Measurements from ENCODE around the gene POU2F1.
"Not testable (repeated sequence)": the region's sequence is repeated elsewhere in the genome, so short reads cannot be mapped to it uniquely, and the experiment has no call there.

Gene POU2F1

GRCh38 chr1:167233373-167233772 is 12.7 kb downstream of the POU2F1 start:
- DNase-seq, result no peak

DNA sequence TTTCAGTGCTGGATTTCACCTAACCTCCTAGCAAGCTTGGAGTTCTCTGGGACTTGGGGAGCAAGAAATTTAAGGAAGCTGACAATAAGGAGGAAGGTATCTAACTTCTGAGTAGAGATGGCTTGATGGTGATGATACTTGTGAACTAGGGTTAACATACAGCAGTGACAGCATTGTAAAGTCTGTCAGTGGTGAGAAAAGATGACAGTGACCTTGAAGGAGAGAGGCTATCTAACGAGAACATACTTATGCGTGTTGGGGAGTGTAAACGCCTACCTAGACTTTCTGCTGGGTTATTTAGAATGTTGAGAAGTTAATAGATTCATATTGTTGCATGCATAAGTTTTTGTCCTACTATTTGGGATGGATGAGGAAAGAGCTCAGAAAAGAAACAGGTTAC is 16.3 kb downstream of the POU2F1 start:
- DNase-seq, result peak; percentile 21

DNA sequence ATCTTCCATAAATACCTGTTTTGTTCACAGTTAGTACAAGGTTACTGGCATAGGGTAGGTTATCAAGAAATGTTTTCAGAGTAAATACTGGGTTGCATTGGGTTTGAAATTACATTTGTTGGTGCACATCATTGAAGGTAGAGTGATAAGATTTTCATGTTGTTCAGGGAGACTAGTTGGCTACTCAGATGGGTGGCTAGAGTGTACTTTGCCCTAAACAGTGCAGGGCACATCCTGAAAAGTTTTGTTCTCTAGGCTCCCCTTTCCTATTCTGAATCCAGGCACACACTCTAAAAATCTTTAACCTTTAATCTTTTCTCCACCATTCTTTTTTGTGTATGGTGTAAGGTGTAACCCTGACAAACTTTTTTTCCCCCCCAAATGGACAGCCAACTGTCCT is 18.0 kb downstream of the POU2F1 start:
- DNase-seq, result no peak

- DNase-seq, result no peak
These were observed 18.6 kb downstream of the POU2F1 start for GRCh38 chr1:167239257-167239656.

DNA sequence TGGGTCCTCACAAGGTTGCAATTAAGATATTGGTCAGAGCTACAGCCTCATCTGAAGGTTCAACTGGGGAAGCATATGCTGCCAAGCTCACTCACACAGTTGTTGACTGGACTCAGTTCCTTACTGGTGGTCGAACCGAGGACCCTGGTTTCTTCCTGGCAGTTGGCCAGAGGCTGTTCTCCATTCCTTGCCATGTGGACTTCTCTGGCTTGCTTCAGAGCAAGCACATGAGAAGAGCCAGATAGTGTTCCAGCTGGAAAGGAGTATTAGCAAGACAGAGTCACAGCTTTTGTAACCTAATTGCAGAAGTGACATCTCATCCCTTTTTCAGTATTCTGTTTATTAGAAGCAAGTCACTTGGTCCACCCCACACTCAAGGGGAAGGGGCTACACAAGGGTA is 23.6 kb downstream of the POU2F1 start:
- no peak for DNase-seq

DNA sequence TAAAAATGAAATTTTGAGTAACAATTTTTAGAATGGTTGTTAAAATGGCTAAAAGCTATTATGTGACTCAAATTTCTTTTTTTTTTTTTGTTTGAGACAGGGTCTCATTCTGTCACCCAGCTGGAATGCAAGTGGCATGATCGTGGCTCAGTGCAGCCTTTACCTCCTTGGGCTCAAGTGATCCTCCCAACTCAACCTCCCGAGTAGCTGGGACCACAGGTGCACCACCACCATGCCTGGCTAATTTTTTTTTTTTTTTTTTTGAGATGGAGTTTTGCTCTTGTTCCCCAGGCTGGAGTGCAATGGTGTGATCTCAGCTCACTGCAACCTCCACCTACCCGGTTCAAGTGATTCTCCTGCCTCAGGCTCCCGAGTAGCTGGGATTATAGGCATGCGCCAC is 24.5 kb downstream of the POU2F1 start:
- not testable (repeated sequence) for DNase-seq

GRCh38 chr1:167246971-167247370 is 26.3 kb downstream of the POU2F1 start:
- DNase-seq, result no peak

DNA sequence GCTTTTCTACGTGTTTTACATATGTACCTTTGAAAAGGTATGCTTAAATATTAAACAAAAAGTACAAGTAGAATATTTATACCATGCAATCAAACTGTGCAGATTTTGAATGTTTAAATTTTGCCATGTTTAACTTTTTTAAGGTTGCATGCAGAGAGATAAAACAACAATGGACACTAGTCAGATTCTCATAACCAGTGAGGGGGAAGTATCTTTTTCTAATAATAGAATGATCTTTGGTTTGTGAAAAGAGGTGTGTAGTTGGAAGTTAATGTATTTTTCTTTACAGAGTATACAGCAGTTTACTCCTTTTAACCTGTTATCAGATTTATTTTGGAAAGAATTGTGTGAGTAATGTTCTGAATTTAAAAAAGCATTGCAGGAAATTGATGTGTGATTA is 27.1 kb downstream of the POU2F1 start:
- DNase-seq, result no peak

GRCh38 chr1:167248707-167249642 is 28.3 kb downstream of the POU2F1 start:
- DNase-seq, result peak; percentile 53

DNA sequence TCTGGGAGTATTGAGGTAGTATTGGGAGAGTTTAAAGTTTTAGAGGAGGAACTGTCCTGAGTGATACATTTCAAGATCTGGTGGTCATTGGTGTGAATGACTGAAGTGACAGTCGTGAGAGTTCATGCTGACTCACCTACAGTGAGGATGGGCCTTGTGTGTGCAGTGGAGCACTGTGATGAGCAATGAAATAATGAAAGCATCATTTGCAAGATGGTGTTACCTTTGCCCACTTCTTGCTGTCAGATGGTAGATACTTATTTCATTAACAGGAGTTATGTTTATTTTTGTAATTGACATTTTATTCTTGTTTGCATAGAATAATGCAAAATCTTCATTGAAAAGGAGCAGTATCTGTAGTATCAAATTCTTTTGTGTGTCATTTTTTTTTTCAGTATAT is 29.0 kb downstream of the POU2F1 start:
- DNase-seq, result no peak

- no peak for DNase-seq
These were observed 29.8 kb downstream of the POU2F1 start for GRCh38 chr1:167250482-167250881.

GRCh38 chr1:167251472-167251871 is 30.8 kb downstream of the POU2F1 start:
- DNase-seq, result no peak

- DNase-seq, result no peak
These were observed 32.3 kb downstream of the POU2F1 start for GRCh38 chr1:167252986-167253385.

DNA sequence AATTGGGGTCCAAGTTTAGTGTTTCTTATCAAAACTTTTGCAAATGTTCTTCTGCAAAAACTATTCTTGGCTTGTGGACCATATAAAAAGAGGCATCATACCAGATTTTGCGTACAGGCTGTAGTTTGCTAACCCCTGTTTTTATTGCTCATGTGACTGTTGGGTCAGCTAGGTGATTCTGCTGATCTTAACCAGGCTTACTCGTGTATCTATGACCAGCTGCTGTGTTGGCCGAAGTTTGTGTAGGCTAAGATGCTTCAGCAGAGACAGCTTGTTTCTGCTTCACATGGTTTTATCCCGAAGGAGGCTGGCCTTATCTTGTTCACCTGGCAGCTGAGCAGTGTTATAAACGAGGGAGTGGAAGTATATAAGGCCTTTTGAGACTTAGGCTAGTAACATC is 38.2 kb downstream of the POU2F1 start:
- DNase-seq, result no peak

DNA sequence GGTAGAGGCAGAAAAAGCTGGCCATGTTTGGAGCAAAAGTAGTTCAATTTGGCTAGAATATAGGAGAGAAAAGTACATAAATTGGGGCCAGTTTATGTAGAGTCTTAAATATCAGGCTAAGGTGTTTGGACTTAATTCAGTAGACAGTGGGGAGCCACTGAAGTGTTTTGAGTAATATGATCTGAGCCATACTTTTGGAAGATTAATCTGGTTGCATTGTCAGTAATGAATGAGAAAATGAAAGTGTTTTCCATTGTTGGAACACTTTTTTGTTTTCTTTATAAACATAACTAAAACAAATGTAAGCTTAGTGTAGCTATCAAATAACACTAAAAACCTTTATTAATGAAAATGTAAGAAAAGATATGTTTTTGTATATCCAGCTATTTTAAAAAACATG is 42.1 kb downstream of the POU2F1 start:
- DNase-seq, result no peak

DNA sequence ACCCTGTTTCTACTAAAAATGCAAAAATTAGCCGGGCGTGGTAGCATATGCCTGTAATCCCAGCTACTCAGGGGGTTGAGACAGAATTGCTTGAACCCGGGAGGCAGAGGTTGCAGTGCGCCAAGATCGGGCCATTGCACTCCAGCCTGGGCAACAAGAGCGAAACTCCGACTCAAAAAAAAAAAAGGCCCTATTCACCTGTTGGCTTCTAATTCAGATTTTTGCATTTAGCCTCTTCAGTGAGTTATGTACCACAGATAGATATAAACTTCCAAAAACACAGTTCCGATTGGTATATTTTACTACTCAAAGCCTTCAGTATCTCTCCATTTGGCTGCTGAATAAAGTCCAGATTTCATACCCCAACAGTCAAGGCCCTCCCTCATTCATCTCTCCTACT is 42.7 kb downstream of the POU2F1 start:
- DNase-seq, result no peak

- DNase-seq, result no peak
These were observed 43.3 kb downstream of the POU2F1 start for GRCh38 chr1:167263819-167264464.

GRCh38 chr1:167266965-167267364 is 46.3 kb downstream of the POU2F1 start:
- DNase-seq, result no peak

GRCh38 chr1:167268347-167268787 is 47.7 kb downstream of the POU2F1 start:
- DNase-seq, result no peak

DNA sequence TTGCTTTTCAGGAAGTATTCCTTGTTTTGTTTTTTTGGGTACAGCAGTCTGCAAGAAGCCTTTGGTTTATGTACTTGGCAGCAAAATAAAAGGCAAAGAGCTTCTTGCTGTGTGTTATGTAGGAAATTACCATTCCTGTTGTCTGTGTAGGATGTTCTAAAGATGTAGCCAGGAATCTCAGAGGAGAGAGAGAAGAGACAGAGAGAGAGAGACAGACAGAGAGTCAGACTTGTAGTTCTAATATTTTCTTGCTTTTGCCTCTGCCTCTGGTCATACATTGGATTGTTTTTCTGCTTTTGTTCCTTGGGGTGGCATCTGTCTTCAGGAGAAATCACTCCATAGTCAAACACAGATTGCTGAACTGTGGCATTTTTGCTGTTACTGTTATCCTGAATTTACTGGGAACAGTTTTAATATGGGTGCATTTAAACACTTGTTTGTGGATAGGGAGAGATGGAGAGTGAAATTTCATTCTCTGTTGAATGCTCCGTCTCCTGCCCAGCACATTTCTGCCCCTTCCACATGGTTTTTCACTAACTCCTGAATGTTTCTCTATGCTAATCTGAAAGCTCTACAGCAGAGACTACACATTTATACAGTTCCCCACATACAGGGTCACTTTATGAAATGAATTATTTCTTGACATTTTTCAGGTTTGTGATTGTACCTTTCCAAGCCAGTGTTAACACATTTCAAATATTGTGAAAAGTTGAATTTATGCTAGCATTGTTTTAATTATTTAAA is 49.8 kb downstream of the POU2F1 start:
- no peak for DNase-seq

DNA sequence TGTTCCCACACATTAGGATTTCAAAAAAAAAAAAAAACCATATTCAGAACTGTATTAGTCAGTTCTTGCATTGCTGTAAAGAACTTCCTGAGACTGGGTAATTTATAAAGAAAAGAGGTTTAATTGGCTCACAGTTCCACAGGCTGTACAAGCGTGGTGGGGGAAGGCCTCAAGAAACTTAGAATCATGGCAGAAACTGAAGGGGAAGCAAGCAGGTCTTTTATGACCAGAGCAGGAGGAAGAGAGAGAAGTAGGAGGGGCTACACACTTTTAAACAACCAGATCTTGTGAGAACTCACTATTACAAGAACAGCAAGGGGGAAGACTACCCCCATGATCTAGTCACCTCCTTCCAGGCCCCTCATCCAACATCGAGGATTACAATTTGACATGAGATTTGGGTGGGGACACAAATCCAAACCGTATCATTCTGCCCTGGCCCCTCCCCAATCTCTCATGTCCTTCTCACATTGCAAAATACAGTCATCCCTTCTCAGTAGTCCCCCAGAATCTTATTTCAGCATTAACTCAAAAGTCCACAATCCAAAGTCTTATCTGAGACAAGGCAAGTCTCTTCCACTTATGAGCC is 51.8 kb downstream of the POU2F1 start:
- DNase-seq, result no peak

DNA sequence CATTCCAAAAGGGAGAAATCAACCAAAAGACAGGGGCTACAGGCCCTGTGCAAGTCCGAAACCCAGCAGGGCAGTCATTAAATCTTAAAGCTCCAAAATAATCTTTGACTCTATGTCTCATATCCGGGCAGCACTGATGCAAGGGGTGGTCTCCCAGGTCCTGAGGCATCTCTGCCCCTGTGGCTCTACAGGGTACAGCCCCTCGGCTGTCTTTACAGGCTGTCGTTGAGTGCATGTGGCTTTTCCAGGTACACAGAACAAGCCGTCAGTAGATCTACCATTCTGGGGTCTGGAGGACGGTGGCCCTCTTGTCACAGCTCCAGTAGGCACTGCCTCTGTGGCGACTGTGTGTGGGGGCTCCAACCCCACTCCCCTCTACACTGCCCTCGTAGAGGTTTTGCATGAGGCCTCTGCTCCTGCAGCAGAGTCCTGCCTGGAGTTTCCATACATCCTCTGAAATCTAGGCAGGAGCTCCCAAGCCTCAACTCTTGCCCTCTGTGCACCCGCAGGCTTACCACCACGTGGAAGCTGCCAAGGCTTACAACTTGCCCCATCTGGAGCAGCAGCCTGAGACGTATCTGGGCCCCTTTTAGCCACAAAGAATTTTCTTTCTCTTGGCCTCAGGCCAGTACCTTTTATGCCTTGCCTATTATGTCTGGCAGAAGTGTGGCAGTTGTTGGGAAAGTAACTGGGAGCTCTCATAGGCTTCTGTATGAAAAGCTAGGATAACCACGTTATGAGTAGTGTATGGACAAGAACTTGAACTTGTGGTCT is 52.5 kb downstream of the POU2F1 start:
- peak; percentile 73 for DNase-seq

All from hematopoietic multipotent progenitor cell treated with erythropoietin and hydrocortisone succinate and interleukin-3 and kit ligand, for 6 days (in vitro differentiated cells).